HFF-Myc (cell line): ENCODE measurements around the gene PTTG1.

Source experiments
- DNase-seq: peaks from one replicate; pipeline ENCODE4 v3.0.0-alpha.2; 2011; ENCODE audit warnings: low read depth; ENCODE audit errors: extremely low read depth
- H3K4me3 ChIP-seq: replicated peaks from 2 replicates; pipeline ENCODE4 v1.5.1; 2011; ENCODE audit warnings: low read depth, mild to moderate bottlenecking, control low read depth, low read length
- CTCF ChIP-seq: IDR thresholded peaks from 2 replicates; pipeline ENCODE4 v1.5.1; 2012; ENCODE audit warnings: mild to moderate bottlenecking, low read depth, low read length, control low read depth; ENCODE audit errors: missing control alignments

PTTG1 gene

GRCh38 chr5:160477266-160477970, 55.8 kb downstream of the PTTG1 start:
- TF ChIP-seq CTCF: no peak
- H3K4me3 ChIP-seq: no peak overlapping the region
- DNase-seq: no peak

GRCh38 chr5:160478163-160478562, 56.5 kb downstream of the PTTG1 start:
- no peak for DNase-seq
- no peak overlapping the region for H3K4me3 ChIP-seq
- no peak for TF ChIP-seq CTCF
